C4-2B (cell line): Measurements from ENCODE around the gene TRAF3IP3.

Experiments used
- CTCF ChIP-seq: fragments of 450-650 bp; conservative IDR thresholded peaks from 2 replicates; pipeline ENCODE4 v1.5.1; 2017; ENCODE audit warnings: mild to moderate bottlenecking
- ZFX ChIP-seq: fragments of 450-650 bp; IDR thresholded peaks from 2 replicates; pipeline ENCODE4 v1.6.1; 2017

DNA sequence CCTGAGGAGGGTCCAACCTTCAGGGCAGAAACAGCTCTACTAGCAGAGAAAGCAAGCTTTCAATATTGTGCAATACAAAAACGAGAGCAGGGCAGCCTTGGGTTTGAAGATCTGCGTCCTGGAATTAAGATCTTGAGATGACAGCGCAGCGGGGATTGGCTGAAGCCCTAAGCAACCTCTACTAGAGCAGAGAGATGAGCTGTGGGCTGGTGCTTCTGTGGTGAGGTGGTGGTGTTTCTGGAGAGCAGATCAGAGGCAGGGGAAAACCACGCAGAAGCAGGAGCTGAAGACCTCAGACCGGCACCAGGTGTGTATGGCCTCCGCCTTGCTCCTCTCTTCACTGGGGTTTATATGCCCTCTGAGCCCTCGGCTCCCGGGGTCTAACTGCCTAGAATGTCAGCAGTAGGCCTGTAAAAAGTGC lies 12.5 kb downstream of the TRAF3IP3 start:
- no peak for TF ChIP-seq CTCF
- no peak for TF ChIP-seq ZFX
